Brain microvascular endothelial cell (primary cell): Measurements from ENCODE around the gene BACE2.

Experiments used
- DNase-seq: peaks from one replicate; pipeline ENCODE4 v3.0.0-alpha.2; 2020
- H3K27ac ChIP-seq: fragments of 250-450 bp; sonication (Bioruptor Pico); 2 replicates; pipeline ENCODE4 v1.5.1; 2020; ENCODE audit warnings: mild to moderate bottlenecking, moderate library complexity
- H3K27me3 ChIP-seq: fragments of 250-450 bp; sonication (Bioruptor Pico); replicated peaks from 2 replicates; pipeline ENCODE4 v1.5.1; 2020; ENCODE audit warnings: mild to moderate bottlenecking
- H3K36me3 ChIP-seq: fragments of 250-450 bp; sonication (Bioruptor Pico); replicated peaks from 2 replicates; pipeline ENCODE4 v1.5.1; 2020; ENCODE audit warnings: mild to moderate bottlenecking
- H3K4me3 ChIP-seq: 2 replicates; pipeline ENCODE4 v1.5.1; 2011; ENCODE audit warnings: low read depth, mild to moderate bottlenecking, control low read depth, low read length, moderate library complexity
- CTCF ChIP-seq: IDR thresholded peaks from 2 replicates; pipeline ENCODE4 v1.5.1; 2011; ENCODE audit warnings: low read depth, mild to moderate bottlenecking, moderate library complexity, low read length, control low read depth, inconsistent platforms; ENCODE audit errors: missing control alignments
- in situ Hi-C: cut with HindIII; loops from 2 replicates; pipeline ENCODE4 v1.10.0; 2017; ENCODE audit warnings: low sequenced_read_pairs, low pct_ligation_motif_present

Gene BACE2

GRCh38 chr21:41137889-41138288 is 30.1 kb upstream of the BACE2 start:
- no peaks in the 10 kb centered on the region for H3K36me3 ChIP-seq
- no peak for TF ChIP-seq CTCF
- H3K4me3 ChIP-seq = no peak overlapping the region
- in situ Hi-C loops = no loop called here
- H3K27me3 ChIP-seq = no peaks in the 10 kb centered on the region
- H3K27ac ChIP-seq = no peak overlapping the region
- DNase-seq = no peak

GRCh38 chr21:41138711-41139110 is 29.2 kb upstream of the BACE2 start:
- TF ChIP-seq CTCF = no peak
- no peak for DNase-seq
- Histone ChIP-seq H3K36me3 (no peaks in the 10 kb centered on the region), H3K27ac (no peak overlapping the region), H3K4me3 (no peak overlapping the region), H3K27me3 (no peaks in the 10 kb centered on the region)
- in situ Hi-C loops = no loop called here

DNA sequence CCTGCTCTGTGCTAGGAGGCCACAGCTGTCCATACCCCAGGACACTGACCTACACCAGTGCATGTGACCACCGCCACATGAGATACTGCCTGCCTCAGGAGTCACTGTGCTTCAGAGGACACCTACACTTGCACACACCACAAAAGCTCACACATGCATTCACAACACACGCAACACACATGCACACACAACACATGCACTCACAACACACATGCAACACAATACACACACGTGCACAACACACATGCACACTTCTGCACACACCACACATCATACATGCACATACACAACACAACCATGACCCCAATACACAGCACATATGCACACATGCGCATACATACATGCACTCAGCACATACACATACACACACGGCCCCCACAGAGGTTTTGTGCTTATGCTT is 28.7 kb upstream of the BACE2 start:
- no peaks in the 10 kb centered on the region for H3K27me3 ChIP-seq
- no peaks in the 10 kb centered on the region for H3K36me3 ChIP-seq
- TF ChIP-seq CTCF = no peak
- in situ Hi-C loops = no loop called here
- H3K4me3 ChIP-seq = no peak overlapping the region
- DNase-seq = no peak
- no peak overlapping the region for H3K27ac ChIP-seq

GRCh38 chr21:41139951-41140350 is 28.0 kb upstream of the BACE2 start:
- Histone ChIP-seq H3K27ac (no peak overlapping the region), H3K36me3 (no peaks in the 10 kb centered on the region), H3K4me3 (no peak overlapping the region), H3K27me3 (no peaks in the 10 kb centered on the region)
- no peak for DNase-seq
- in situ Hi-C loops = no loop called here
- TF ChIP-seq CTCF = no peak

DNA sequence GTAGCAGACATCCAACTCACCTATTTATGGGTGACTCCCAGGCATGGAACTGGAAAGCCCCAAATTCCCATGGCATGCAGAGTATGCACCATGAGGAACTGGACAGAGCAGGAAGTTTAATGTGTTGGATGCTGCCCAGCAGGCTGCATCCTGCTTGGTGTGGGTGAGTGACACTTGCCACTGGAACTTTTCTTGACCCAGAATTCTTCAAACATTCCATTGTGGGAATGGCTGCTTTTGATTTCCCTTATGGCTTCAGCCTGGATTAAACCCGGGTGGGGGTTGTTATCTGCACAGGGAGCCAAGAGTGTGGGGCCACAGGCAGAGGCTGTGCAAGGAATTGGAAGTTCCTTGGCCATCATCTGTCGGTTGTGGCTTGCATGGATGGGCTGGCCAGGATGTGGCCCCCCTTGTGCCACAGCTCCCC is 26.9 kb upstream of the BACE2 start:
- no peak overlapping the region for H3K27ac ChIP-seq
- peak; percentile 6 for DNase-seq

More for the DNA sequence above, 26.9 kb upstream of the BACE2 start:
- TF ChIP-seq CTCF = no peak
- H3K27me3 ChIP-seq = no peaks in the 10 kb centered on the region
- no peaks in the 10 kb centered on the region for H3K36me3 ChIP-seq
- H3K4me3 ChIP-seq = no peak overlapping the region
- in situ Hi-C loops = no loop called here
